GM23338 (cell line): Measurements from ENCODE around the gene ZNF746. TPM values are rescaled to one million over a fixed set of nuclear protein-coding genes. Genes with fewer than 3 reads are reported as not detected.
A peak's percentile ranks its signal among the peaks of the same experiment; 100 is the strongest.

Experiments
- ATAC-seq: fragments of 200-7000 bp; cut with Tn5 transposase; 3 replicates; pipeline ENCODE4 v1.9.1; 2020
- DNase-seq: peaks from one replicate; pipeline ENCODE4 v3.0.0-alpha.2; 2015; ENCODE audit warnings: low spot score
- H2AFZ ChIP-seq: fragments of 200-600 bp; sonication (generic); 2 replicates; pipeline ENCODE4 v1.8.0; 2016; ENCODE audit warnings: antibody characterized with exemption, mild to moderate bottlenecking, moderate library complexity
- H3F3A ChIP-seq: fragments of 200-600 bp; sonication (generic); replicated peaks from 2 replicates; pipeline ENCODE4 v1.8.0; 2017; ENCODE audit warnings: antibody characterized with exemption, mixed run types, low read depth
- H3K27ac ChIP-seq: fragments of 200-600 bp; sonication (generic); 2 replicates; pipeline ENCODE4 v1.6.1; 2016; ENCODE audit warnings: low read depth
- H3K27me3 ChIP-seq: fragments of 200-600 bp; sonication (generic); 2 replicates; pipeline ENCODE4 v1.8.0; 2016; ENCODE audit warnings: mild to moderate bottlenecking, mixed run types, moderate library complexity; ENCODE audit not compliant: insufficient read depth
- H3K36me3 ChIP-seq: fragments of 200-600 bp; sonication (generic); 2 replicates; pipeline ENCODE4 v1.8.0; 2016; ENCODE audit warnings: mild to moderate bottlenecking; ENCODE audit not compliant: insufficient read depth
- H3K4me1 ChIP-seq: fragments of 200-600 bp; sonication (generic); 2 replicates; pipeline ENCODE4 v1.8.0; 2016; ENCODE audit warnings: mild to moderate bottlenecking, moderate library complexity; ENCODE audit not compliant: insufficient read depth
- H3K4me2 ChIP-seq: fragments of 200-600 bp; sonication (generic); 2 replicates; pipeline ENCODE4 v1.7.1; 2017; ENCODE audit warnings: mixed run types
- H3K4me3 ChIP-seq: fragments of 200-600 bp; sonication (generic); 2 replicates; pipeline ENCODE4 v1.6.1; 2016; ENCODE audit warnings: mixed run types
- H3K79me2 ChIP-seq: fragments of 200-600 bp; sonication (generic); replicated peaks from 2 replicates; pipeline ENCODE4 v1.8.0; 2017; ENCODE audit warnings: mild to moderate bottlenecking; ENCODE audit not compliant: insufficient read depth
- H3K9me2 ChIP-seq: fragments of 200-600 bp; sonication (generic); 2 replicates; pipeline ENCODE4 v1.8.0; 2017; ENCODE audit not compliant: insufficient read depth
- H4K20me1 ChIP-seq: fragments of 200-600 bp; sonication (generic); replicated peaks from 2 replicates; pipeline ENCODE4 v1.8.0; 2017; ENCODE audit warnings: mild to moderate bottlenecking; ENCODE audit not compliant: insufficient read depth
- H3K27ac Mint-ChIP-seq: 2 replicates; pipeline ENCODE4 v1.8.0; 2020; ENCODE audit warnings: inconsistent platforms, mild to moderate bottlenecking, moderate library complexity, mixed read lengths
- H3K27me3 Mint-ChIP-seq: 3 replicates; pipeline ENCODE4 v1.8.0; 2022; ENCODE audit warnings: low read depth, mild to moderate bottlenecking, moderate library complexity, mixed read lengths, inconsistent platforms; ENCODE audit not compliant: insufficient read depth, poor library complexity
- H3K36me3 Mint-ChIP-seq: 3 replicates; pipeline ENCODE4 v1.8.0; 2021; ENCODE audit warnings: low read depth, mild to moderate bottlenecking, inconsistent platforms, moderate library complexity, mixed read lengths
- H3K4me1 Mint-ChIP-seq: 3 replicates; pipeline ENCODE4 v1.8.0; 2020; ENCODE audit warnings: mild to moderate bottlenecking, inconsistent platforms, mixed read lengths
- H3K4me3 Mint-ChIP-seq: 3 replicates; pipeline ENCODE4 v1.8.0; 2021; ENCODE audit warnings: moderate library complexity, mild to moderate bottlenecking, inconsistent platforms, mixed read lengths
- H3K9me3 Mint-ChIP-seq: 3 replicates; pipeline ENCODE4 v1.8.0; 2020; ENCODE audit warnings: moderate library complexity, mild to moderate bottlenecking, inconsistent platforms, mixed read lengths
- EZH2phosphoT487 ChIP-seq: fragments of 200-600 bp; sonication (generic); IDR thresholded peaks from one replicate; pipeline ENCODE4 v1.8.1; 2018; ENCODE audit warnings: antibody characterized with exemption; ENCODE audit not compliant: unreplicated experiment
- JUNB ChIP-seq: IDR thresholded peaks from one replicate; pipeline ENCODE4 v1.6.1; 2016; ENCODE audit warnings: antibody characterized with exemption; ENCODE audit not compliant: unreplicated experiment
- NANOG ChIP-seq: IDR thresholded peaks from 2 replicates; pipeline ENCODE4 v1.6.1; 2016; ENCODE audit warnings: antibody characterized with exemption, borderline replicate concordance
- POLR2AphosphoS5 ChIP-seq: IDR thresholded peaks from 2 replicates; pipeline ENCODE4 v1.6.1; 2016; ENCODE audit warnings: antibody characterized with exemption, low read depth
- STAT1 ChIP-seq: IDR thresholded peaks from one replicate; pipeline ENCODE4 v1.6.1; 2016; ENCODE audit warnings: antibody characterized with exemption; ENCODE audit not compliant: unreplicated experiment
- ZNF114 ChIP-seq: fragments of 250-450 bp; sonication (Bioruptor Pico); IDR thresholded peaks from 2 replicates; pipeline ENCODE4 v1.5.0; 2020; ENCODE audit warnings: mild to moderate bottlenecking, moderate library complexity
- ZNF331 ChIP-seq: fragments of 250-450 bp; sonication (Bioruptor Pico); IDR thresholded peaks from 2 replicates; pipeline ENCODE4 v1.5.0; 2020; ENCODE audit warnings: low read depth, mild to moderate bottlenecking, moderate library complexity
- ZNF462 ChIP-seq: fragments of 250-450 bp; sonication (Bioruptor Pico); IDR thresholded peaks from 2 replicates; pipeline ENCODE4 v1.5.0; 2020; ENCODE audit warnings: mild to moderate bottlenecking, moderate library complexity
- polyA plus RNA-seq: library from polyadenylated mRNA; unstranded; fragments of >200 nt; fragmentation: Nextera tagmentation; extraction: Ambion mirVana; gene quantifications from 2 replicates; pipeline ENCODE4 v1.2.1, GENCODE V29; 2016
- total RNA-seq: library from RNA; depleted of rRNA; stranded (reverse); fragments of >200 nt; shearing (Covaris generic); gene quantifications from 2 replicates; pipeline ENCODE4 v1.2.3, GENCODE V29; 2014
- TF ChIP-seq, protein P1 (sequence below), 2 experiments: fragments of 200-600 bp in 1 of 2; sonication (generic) in 1 of 2; conservative IDR thresholded peaks; 2 replicates each; pipeline versions ENCODE4 v1.5.1 to v1.6.1; 2016 to 2017; ENCODE audit warnings: antibody characterized with exemption in 2 of 2, low read depth in 2 of 2, mild to moderate bottlenecking in 2 of 2, moderate library complexity in 1 of 2
- TF ChIP-seq, protein P2 (sequence below): IDR thresholded peaks from 2 replicates; pipeline ENCODE4 v1.6.1; 2016; ENCODE audit warnings: antibody characterized with exemption

The ZNF746 gene
- total and polyA plus RNA-seq, 2 experiments from 2014 or later = 10.0 to 18.6 TPM

DNA sequence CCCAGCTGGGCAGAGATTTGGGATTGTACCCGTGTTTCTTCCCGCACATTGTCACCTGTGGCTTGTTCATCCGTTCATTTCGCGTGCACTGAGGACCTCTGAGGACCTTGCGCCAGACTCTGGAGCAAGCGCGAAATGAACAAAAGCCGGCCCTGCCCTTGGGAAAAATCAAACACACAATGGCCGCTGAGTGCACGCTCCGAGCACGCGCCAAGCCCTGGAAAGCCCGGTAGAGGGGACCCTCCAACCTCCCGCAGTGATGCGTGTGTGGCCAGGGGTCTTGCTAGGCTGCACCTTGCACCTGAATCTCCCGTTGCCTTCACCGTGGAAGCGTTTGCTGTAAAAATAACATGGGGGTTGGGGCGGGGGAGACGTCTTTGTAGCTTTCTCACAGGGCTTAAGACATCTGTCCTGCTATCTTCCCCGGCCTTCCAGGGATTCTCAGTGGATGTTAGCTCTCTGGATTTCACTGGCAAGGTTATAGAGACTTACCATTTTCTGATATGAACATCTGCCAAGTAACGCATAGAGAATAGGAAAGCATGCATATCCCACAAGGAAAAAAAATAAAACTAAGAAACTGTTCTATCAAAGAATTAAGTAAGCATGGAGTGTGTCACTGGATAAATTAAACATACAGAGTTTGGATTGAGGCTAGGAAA is 74.0 kb downstream of the ZNF746 start:
- Histone ChIP-seq H3K9me2 (no peaks in the 10 kb centered on the region), H3F3A (0 out of 2 replicates have a peak, but pooled peaks cover 2% of the 10 kb centered on the region), H3K4me1 (peaks cover 8% of the 10 kb centered on the region; the same call in 1 of the 2 replicates), H3K4me3 (peak overlapping the region; percentile 86), H2AFZ (peak overlapping the region; percentile 86), H3K27ac (no peak overlapping the region), H3K36me3 (no peaks in the 10 kb centered on the region), H3K27me3 (peaks cover 25% of the 10 kb centered on the region), H3K4me2 (peak overlapping the region; percentile 97), H3K79me2 (no peaks in the 10 kb centered on the region), H4K20me1 (no peaks in the 10 kb centered on the region)
- TF ChIP-seq POLR2AphosphoS5 = peak; percentile 56
- TF ChIP-seq, protein P1, sequence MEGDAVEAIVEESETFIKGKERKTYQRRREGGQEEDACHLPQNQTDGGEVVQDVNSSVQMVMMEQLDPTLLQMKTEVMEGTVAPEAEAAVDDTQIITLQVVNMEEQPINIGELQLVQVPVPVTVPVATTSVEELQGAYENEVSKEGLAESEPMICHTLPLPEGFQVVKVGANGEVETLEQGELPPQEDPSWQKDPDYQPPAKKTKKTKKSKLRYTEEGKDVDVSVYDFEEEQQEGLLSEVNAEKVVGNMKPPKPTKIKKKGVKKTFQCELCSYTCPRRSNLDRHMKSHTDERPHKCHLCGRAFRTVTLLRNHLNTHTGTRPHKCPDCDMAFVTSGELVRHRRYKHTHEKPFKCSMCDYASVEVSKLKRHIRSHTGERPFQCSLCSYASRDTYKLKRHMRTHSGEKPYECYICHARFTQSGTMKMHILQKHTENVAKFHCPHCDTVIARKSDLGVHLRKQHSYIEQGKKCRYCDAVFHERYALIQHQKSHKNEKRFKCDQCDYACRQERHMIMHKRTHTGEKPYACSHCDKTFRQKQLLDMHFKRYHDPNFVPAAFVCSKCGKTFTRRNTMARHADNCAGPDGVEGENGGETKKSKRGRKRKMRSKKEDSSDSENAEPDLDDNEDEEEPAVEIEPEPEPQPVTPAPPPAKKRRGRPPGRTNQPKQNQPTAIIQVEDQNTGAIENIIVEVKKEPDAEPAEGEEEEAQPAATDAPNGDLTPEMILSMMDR (conservative IDR thresholded peaks at IDR 0.05; ENCODE audit: low read depth in 2 of 2) = no peak; a peak in 1 of 4 replicates
- ATAC-seq (peak; percentile 25), DNase-seq (peak; percentile 68)
- H3K9me3 Mint-ChIP-seq = no peaks in the 10 kb centered on the region; the same call in 2 of the 3 replicates
- no peaks in the 10 kb centered on the region for H3K36me3 Mint-ChIP-seq
- peaks cover 14% of the 10 kb centered on the region for H3K27me3 Mint-ChIP-seq
- H3K4me3 Mint-ChIP-seq = peak overlapping the region; percentile 72
- H3K27ac Mint-ChIP-seq = no peak overlapping the region
- H3K4me1 Mint-ChIP-seq = peaks cover 8% of the 10 kb centered on the region

- no peaks in the 10 kb centered on the region; the same call in 2 of the 3 replicates for H3K9me3 Mint-ChIP-seq
- ATAC-seq = peak; percentile 30
- no peak overlapping the region for H3K27ac Mint-ChIP-seq
- TF ChIP-seq, protein P1 (conservative IDR thresholded peaks at IDR 0.05; ENCODE audit: low read depth in 2 of 2) = no peak
- TF ChIP-seq EZH2phosphoT487 = no peak
- TF ChIP-seq, protein P2, sequence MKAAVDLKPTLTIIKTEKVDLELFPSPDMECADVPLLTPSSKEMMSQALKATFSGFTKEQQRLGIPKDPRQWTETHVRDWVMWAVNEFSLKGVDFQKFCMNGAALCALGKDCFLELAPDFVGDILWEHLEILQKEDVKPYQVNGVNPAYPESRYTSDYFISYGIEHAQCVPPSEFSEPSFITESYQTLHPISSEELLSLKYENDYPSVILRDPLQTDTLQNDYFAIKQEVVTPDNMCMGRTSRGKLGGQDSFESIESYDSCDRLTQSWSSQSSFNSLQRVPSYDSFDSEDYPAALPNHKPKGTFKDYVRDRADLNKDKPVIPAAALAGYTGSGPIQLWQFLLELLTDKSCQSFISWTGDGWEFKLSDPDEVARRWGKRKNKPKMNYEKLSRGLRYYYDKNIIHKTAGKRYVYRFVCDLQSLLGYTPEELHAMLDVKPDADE = no peak
- no peak for TF ChIP-seq JUNB
- TF ChIP-seq ZNF462 (CRISPR knock-in tag) = no peak
- TF ChIP-seq ZNF114 (CRISPR knock-in tag) = no peak
- no peak for TF ChIP-seq NANOG
- TF ChIP-seq ZNF331 (CRISPR knock-in tag) = no peak
- TF ChIP-seq STAT1 = no peak
Observed at GRCh38 chr7:149422914-149423301, 74.7 kb downstream of the ZNF746 start.

More at GRCh38 chr7:149422914-149423301, 74.7 kb downstream of the ZNF746 start:
- H3K4me3 ChIP-seq = peak overlapping the region; percentile 86
- peak overlapping the region; percentile 97 for H3K4me2 ChIP-seq
- Mint-ChIP-seq H3K36me3 (no peaks in the 10 kb centered on the region), H3K27me3 (peaks cover 14% of the 10 kb centered on the region), H3K4me1 (peaks cover 8% of the 10 kb centered on the region), H3K4me3 (peak overlapping the region; percentile 72)
- H4K20me1 ChIP-seq = no peaks in the 10 kb centered on the region
- peak overlapping the region; percentile 99 for H2AFZ ChIP-seq
- H3K79me2 ChIP-seq = no peaks in the 10 kb centered on the region
- peaks cover 25% of the 10 kb centered on the region for H3K27me3 ChIP-seq
- peaks cover 8% of the 10 kb centered on the region; the same call in 1 of the 2 replicates for H3K4me1 ChIP-seq
- H3F3A ChIP-seq = 0 out of 2 replicates have a peak, but pooled peaks cover 2% of the 10 kb centered on the region
- no peaks in the 10 kb centered on the region for H3K36me3 ChIP-seq
- peak; percentile 49 for DNase-seq
- H3K9me2 ChIP-seq = no peaks in the 10 kb centered on the region
- no peak overlapping the region for H3K27ac ChIP-seq
